ENCODE results near the gene SLC9C2.
"Not testable (repeated sequence)": the region's sequence is repeated elsewhere in the genome, so short reads cannot be mapped to it uniquely, and the experiment has no call there.

SLC9C2 gene, protein sequence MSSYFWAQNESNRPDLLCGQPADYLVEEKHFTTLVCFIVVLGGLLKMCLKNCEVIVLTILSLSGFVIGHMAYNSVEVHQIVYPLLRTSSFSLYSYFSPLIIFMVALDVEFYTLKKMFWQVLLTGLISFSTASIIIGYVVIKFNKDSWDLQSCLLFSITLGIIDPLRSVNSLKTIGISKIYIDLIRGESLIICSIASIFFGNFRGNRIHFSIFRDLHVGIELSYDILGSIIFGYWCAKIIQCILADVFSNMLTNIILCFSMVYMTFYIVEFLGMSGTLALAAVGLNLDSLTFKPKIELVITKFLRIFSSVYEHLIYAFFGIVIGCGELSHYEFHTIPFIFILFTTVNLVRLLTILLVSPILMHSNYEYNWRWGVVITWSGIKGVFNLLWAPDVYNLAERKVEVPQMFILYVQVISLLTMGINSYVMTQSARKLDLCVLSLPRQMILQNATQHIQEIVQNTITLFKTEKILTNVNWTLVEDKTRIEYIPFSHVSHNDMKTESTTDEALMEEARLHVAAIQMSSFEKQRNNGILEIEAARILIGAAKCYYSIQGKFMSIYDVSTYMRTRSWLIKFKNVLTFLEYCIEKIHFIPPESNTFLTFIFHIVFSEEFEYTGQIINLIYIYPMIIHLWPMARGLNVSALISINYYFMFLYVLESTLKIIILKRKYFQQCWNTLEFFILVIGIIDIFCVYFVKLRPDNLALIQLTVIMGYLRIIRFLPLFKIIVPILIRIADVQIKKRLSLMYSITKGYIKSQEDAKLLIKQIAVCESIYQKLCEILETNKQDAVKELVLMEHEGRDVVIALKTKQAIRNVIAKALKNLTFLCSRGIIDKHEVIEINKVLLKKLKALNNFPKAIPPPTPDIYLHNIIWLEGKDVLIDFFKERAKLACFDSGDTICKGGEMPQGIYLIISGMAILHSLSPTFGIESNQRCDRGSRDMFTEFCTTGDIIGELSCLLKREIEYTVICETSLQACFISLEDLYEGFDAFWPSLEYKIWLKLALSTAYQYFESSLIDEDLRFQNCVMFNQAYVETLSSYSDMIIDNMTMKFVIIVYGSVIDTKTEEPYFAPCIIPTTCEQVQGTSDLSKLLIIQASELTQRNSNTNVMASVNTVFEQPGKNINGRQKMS

DNA sequence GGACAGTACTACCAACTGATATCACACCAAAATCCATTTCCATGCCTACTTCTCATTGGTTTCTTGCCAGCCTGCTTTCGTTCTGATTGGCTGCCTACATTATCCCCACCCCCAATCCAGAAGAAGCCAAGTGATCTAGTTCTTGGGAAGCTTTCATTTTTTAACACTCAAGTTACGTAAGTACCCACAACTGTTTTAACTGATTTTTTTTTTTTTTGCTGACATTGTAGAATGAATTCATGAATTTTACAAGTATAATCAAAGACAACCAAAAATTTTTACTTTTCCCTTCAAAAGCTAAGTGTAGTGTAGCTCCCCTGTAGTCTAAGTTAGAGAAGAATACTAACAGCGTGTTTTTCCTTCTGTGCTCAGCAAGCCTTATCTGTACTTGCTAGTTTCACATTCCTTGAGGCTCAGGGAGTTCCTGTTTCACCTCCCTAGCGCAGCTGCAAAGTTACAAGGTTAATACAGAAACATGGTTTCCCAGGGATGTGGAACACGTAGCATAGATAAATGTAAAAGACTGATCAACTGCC lies at the start of gene SLC9C2:
Gene SLC9C2 (minus strand): TSS at position 17 of the 536 bp plus-strand sequence. CDS start 1,296 bp downstream, outside the sequence.
- no peak for DNase-seq (ENCODE audit: low spot score)

DNA sequence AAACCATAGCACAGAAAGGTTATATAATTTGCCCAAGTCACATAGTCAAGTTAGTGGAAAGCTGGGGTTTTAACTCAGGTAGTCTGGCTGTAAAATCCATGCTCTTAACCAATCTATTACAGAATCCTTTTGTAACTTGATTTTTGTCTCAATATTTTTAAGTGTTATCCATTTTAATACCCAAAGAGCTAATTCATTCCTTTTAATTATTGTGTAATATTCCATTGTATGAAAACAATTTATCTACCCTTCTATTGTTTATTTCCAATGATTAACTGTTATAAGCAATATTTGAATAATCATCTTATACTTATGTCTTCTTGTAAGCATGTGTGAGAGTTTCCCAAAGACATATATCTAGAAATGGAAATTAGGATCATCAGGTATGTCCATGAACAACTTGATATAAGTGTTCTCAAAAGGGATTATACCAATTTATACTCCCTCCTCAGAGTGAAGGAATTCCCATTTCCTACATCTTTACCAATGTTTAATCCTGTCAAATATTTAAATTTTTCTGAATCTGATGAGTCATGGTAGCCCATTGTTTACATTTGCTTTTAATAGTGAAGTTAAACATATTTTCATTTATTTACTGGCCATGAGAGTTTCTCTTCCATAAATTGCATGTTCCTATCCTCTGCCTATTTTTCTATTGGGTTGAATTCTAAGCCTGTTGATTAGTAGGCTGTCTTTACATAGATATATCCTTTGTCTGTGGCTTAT lies 46.2 kb upstream of the SLC9C2 start:
- no peak for DNase-seq (ENCODE audit: low spot score)

DNA sequence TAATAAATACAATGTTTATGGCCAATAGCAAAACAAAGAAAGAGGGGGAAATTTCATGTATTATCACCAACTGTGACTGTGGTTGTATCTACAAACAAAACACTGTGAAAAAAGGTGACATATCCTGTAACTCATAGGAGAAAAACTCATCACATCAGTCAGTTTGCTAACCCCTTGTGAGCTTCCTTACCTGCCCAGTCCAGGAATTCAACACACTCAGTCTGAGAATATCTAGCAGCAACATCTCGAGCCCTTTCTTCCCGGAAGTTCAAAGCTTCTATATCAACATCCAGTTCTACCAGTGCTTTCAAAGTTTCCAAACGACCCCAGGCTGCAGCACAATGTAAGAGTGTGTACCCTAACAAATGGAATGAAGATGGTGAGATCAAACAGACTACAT lies 43.8 kb upstream of the SLC9C2 start:
- no peak for DNase-seq (ENCODE audit: low spot score)

DNA sequence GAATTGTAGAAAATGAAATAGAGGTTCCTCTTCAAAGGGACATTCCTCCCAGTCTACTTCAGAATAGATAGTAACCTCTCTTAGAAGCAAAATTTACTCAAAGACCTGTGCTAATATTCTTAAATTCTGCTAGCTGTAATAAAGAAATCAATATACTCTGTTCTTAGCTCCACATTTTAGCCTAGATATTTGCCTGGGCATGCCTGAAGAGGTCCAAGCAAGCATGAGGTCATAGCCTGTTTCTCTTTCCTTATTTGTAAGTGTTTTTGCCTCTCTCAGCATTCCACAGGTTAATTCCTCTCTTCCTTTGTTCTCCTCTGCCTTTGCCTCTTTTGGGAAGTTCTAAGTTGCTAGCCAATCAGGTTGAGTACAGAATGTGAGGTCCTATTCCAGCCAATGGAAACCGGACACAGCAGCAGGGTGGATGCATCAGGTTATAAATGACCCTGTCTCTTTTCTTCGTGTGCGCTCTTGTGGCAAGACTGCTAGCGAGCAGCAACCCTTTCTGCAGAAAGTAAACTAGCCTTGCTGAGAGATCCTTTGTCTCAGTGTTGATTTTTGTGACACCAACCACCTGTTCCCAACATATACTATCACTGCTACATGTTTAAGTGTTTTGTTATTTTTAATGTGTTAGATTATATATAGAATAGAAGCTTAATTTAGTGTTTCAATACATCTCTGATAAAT lies 39.7 kb upstream of the SLC9C2 start:
- DNase-seq (ENCODE audit: low spot score) = not testable (repeated sequence)

DNA sequence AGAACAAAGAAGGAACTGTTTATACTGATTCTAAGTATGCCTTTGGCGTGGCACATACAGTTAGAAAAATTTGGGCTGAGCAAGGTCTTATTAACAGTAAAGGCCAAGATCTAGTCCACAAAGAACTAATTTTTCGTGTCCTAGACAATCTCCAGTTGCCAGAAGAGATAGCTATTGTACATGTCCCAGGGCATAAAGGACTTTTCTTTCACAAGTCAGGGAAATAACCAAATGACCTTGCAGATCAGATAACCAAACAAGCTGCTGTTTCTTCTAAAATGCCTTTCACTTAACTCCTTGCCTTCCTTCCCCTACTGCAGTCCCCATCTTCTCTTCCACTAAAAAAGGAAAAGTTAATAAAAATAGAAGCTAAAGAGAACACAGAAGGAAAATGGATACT lies 36.2 kb upstream of the SLC9C2 start:
- no peak for DNase-seq (ENCODE audit: low spot score)

DNA sequence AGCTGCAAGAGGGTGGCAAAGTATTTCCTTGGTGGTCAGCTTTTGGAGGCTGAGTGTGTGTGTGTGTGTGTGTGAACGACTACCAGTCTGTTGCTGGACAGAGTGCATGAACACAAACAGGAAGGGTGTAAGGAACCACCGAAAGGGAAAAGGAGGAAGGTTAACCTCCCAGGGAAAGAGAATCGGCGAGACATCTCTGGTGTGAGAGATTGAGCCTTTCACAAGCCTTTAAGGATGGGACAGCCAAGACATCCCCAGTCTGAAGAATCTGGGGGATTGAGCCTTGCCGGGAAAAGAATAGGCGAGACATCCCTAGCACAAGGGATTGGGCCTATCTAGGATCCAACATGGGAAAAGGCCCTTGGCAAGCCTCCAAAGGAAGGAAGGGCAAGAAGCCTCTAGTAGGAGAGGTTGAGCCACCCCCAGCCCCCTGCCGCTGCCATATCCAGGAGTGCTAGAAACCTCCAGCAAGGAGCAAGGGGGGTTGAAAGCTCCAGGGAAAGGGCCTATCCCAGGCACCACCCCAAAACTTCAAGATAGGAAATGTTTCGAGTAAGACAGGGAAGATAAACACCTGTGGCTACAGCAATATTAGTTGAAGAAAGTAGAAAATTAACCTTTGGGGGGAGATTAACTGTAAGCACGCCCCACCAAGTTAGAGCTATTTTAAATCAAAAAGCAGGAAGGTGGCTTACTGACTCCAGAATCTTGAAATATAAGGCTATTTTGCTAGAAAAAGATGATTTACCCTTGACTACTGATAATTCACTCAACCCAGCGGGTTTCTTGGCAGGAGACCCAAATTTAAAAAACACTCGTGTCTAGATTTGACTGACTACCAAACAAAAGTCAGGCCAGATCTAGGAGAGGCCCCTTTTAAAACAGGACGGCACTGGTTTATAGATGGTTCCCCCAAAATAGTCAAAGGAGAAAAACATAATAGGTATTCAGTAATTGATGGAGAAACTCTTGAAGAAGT lies 35.5 kb upstream of the SLC9C2 start:
- no peak for DNase-seq (ENCODE audit: low spot score)

DNA sequence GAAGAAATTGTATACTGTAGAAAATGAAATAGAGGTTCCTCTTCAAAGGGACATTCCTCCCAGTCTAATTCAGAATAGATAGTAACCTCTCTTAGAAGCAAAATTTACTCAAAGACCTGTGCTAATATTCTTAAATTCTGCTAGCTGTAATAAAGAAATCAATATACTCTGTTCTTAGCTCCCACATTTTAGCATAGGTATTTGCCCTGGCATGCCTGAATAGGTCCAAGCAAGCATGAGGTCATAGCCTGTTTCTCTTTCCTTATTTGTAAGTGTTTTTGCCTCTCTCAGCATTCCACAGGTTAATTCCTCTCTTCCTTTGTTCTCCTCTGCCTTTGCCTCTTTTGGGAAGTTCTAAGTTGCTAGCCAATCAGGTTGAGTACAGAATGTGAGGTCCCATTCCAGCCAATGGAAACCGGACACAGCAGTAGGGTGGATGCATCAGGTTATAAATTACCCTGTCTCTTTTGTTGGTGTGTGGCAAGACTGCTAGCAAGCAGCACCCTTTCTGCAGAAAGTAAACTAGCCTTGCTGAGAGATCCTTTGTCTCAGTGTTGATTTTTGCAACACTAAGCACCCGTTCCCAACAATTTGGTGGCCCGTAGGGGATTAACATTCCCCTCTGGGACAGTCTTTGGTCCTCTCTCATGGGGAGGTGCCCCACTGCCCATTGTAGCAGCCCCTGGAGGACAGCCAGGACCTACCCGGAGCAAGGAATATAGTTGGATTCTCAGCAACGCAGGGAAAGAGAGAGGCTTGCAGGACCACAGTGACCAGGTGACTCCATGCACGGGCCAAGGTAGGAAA lies 34.6 kb upstream of the SLC9C2 start:
- DNase-seq (ENCODE audit: low spot score) = not testable (repeated sequence)

DNA sequence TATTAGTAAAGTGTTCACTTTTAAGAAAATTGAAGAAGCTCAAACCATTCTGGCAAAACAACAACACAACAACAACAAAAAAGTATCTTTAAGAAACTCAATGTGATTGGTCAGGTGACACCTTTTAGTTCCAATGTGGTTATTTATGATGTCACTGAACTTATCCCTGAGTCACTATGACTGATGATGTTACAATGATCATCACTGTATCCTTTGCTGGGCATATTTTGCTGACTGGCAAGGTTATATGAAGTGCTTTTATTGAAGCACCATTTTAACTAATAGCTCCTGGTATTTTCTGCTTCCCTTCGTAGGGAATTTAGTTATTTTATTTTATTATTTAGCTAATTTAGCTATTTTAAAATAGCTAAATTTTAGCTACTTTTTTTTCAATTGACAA lies 32.2 kb upstream of the SLC9C2 start, which contains the start of gene TEX50:
Gene TEX50 (plus strand): TSS at position 223 of the 400 bp plus-strand sequence. CDS start 184 bp downstream, outside the sequence.
- no peak for DNase-seq (ENCODE audit: low spot score)

DNA sequence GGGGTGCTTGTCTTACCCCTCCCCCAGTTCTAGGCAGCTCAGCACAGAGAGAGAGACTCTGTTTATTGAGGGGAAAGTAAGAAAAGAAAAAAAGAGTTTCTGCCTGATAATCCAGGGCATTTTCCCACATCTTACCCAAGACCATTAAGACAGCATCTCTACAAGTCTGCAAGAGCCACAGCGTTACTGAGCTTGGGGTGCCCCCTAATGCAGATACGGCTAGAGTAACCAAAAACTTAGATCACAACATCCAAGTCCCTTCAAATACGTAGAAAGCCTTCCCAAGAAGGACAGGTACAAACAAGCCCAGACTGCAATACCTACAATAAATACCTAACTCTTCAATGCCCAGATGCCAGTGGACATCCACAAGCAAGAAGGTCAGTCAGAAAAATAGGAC lies 26.0 kb upstream of the SLC9C2 start:
- DNase-seq (ENCODE audit: low spot score) = peak; percentile 23

DNA sequence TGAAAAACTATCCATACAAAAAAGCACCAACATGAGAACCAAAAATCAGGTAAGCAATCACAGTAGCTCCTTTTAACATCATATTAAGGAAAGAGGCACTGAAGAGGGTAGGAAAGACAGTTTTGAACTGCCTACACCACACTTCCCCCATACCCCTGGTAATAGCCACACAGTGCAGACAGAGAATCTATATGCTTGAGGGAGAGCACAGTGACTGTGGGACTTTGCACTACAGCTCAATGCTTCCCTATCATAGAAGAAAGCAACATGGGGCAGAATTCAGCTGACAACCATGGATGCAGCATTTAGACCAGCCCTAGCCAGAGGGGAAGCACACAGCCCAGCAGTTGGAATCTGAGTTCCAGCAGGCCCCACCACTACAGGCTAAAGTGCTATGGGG lies 24.4 kb upstream of the SLC9C2 start:
- no peak for DNase-seq (ENCODE audit: low spot score)

DNA sequence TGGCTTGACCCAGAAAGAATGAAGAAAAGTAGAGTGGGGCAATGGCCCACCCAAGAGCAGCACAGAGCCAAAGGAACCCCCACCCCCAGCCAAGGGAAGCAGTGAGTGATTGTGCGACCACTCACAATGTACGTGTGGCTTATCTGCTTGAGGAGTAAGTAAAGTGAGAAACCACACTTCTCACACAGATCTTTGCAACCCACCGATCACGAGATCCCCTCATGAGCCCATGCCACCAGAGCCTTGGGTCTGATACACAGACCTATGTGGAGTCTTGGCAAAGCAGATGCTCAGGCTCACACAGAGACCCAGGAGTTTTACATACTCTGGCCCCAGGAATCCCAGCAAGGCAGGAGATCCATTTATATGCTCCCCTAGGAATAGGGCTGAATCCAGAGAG lies 14.0 kb upstream of the SLC9C2 start:
- no peak for DNase-seq (ENCODE audit: low spot score)

DNA sequence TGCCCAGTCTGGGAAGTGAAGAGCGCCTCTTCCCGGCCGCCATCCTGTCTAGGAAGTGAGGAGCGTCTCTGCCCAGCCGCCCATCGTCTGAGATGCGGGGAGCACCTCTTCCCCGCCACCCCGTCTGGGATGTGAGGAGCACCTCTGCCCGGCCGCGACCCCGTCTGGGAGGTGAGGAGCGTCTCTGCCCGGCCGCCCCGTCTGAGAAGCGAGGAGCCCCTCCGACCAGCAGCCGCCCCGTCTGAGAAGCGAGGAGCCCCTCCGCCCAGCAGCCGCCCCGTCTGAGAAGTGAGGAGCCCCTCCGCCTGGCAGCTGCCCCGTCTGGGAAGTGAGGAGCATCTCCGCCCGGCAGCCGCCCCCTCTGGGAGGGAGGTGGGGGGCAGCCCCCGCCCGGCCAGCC lies 10.2 kb upstream of the SLC9C2 start:
- DNase-seq (ENCODE audit: low spot score) = not testable (repeated sequence)

DNA sequence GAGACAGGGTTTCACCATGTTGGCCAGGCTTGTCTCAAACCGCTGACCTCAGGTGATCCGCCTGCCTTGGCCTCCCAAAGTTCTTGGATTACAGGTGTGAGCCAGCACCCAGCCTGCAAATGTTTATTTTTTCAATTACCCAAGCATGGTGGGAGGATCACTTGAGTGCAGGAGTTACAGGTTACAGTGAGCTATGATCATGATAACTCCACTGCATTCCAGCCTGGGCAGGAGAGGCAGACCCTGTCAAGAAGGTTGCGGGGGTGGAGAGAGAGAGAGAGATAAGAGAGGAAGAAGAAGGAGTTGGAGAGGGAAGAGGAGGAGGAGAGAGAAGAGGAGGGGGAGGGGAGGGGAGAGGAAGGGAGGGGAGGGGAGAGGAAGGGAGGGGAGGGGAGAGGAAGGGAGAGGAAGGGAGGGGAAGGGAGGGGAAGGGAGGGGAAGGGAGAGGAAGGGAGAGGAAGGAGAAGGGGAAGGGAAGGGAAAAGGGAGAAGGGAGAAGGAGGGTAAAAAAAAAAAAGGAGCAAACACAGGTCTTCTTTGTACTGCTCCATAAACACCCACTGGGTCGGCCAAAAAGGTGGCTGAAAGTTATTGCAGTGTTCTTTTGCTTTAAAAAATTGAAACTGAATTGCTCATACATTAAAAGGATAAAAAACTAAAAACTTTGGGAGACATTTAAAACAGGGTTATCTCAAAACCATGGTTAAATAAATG lies 5.8 kb upstream of the SLC9C2 start:
- DNase-seq (ENCODE audit: low spot score) = no peak

DNA sequence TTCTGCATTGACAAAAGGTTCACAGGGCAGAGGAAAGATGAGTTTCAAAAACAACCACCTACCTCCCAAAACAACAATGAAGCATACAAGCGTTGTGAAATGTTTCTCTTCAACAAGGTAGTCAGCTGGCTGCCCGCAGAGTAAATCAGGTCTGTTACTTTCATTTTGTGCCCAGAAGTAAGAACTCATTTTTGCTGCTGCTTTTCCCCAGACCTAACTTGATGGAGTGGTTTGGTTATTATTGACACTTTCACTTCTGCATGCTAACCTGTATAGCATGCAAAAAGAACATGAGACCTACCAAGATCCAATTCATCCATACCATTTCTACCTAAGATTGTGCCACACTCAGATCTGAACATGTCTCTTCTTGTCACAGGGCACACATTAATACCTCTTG lies 1.3 kb downstream of the SLC9C2 start:
- no peak for DNase-seq (ENCODE audit: low spot score)

DNA sequence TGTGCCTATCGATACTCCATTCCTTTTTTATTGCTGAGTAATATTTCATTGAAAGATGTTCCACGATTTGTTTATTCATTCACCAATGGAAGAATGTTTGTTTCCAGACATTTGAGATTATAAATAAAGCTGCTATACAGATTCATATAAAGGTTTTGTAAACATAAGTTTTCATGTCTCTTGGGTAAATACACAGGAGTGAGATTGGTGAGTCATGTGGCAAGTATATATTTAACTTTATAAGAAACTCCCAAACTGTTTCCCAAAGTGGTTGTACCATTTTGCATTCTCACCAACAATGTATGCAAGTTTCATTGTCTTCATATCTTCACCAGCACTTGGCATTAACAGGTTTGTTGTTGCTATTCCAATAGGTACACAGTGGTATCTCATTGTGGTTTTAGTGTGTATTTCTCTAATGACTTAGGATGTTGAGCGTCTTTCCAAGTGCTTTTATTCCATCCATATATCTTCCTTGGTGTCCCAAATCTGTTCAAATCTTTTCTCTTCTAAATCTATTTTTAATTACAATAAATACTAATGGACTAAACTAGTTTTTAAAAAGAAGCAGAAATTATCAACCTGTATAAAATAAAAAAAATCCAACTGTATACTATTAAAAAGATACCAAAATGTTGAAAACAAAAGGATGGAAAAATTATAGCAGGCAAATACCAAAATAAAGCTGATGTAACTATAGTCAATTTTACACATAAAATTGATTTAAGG lies 6.6 kb downstream of the SLC9C2 start:
- DNase-seq (ENCODE audit: low spot score) = no peak

DNA sequence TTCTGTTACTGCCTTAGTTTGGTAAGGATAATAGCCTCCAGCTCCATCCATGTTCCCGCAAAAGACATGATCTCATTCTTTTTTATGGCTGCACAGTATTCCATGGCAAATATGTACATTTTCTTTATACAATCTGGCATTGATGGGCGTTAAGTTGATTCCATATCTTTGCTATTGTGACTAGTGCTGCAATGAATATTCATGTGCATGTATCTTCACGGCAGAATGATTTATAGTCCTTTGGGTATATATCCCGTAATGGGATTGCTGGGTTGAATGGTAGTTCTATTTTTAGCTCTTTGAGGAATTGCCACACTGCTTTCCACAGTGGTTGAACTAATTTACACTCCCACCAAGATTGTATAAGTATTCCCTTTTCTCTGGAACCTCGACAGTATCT lies 11.7 kb downstream of the SLC9C2 start:
- DNase-seq (ENCODE audit: low spot score) = not testable (repeated sequence)

DNA sequence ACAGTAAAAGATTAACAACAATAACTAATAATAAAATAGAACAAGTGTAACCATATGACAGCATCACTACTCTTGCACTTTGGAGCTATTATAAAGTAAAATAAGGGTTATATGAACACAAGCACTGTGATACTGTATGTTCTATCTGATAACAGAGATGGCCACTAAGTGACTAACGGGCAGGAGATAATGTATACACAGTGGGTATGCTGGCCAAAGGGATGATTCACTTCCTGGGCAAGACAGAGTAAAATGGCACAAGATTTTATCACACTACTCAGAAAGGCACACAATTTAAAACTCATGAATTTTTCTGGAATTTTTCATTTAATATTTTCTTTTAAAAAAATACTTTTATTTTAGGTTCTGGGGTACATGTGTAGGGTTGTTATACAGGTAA lies 12.3 kb downstream of the SLC9C2 start:
- DNase-seq (ENCODE audit: low spot score) = no peak

Data from hematopoietic multipotent progenitor cell treated with erythropoietin and hydrocortisone succinate and interleukin-3 and kit ligand, for 17 days (in vitro differentiated cells).